Measurements from ENCODE around the gene ATP1A4. TPM values are rescaled to one million over a fixed set of nuclear protein-coding genes. Genes with fewer than 3 reads are reported as not detected.
A peak's percentile ranks its signal among the peaks of the same experiment; 100 is the strongest.

The ATP1A4 gene
- polyA plus RNA-seq, 1 donor, result 0.27 TPM

DNA sequence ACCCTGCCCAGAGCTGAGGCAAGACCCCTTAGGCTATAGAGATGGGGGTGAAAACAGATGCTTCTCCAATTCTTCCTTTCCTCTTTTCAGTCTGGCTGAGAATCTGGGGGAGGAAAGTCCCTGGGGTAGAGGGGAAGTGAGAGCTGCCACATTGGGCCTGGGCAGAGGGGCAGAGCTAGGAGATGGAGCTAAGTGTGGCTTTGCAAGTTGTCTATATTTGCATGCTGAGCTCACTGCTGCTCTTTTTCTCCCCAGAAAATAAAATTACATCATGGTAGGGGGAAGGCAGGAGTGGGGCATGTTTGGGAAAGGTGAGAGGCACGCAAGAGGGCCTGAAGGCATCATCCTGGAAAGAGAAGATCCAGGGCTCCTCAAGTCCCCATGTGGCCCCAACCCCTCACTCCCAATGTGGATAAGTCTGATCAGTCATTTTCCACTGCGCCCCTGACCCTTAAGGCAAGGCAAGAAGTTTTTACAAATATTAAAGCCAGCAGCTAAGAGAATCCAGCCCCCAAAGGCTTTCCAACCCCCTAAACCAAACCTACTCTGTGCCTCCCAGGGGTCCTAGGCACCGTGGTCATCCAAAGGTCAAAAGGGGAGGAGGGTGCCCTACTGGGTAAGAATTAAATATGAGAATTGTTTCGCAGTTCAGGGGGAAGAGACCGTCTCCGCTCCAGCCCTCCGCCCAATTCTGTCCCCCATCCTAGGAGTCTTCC is 53.3 kb downstream of the ATP1A4 start:
- Histone ChIP-seq H3K36me3 (ENCODE audit: control insufficient read depth, insufficient read depth, low read length) (peaks cover 22% of the 10 kb centered on the region), H3K27ac (ENCODE audit: low read length) (no peak overlapping the region), H3K4me3 (ENCODE audit: low read length) (no peak overlapping the region), H3K27me3 (ENCODE audit: control insufficient read depth, insufficient read depth, low read length) (no peaks in the 10 kb centered on the region), H3K4me1 (ENCODE audit: control insufficient read depth, insufficient read depth, low read length) (peaks cover 13% of the 10 kb centered on the region), H3K9me3 (ENCODE audit: control insufficient read depth, low read depth, low read length) (no peaks in the 10 kb centered on the region)
- no CpG with 5 or more reads among the region's 7 CpGs for WGBS (ENCODE audit: insufficient coverage, low lambda C conversion rate)
- DNase-seq, result no peak

DNA sequence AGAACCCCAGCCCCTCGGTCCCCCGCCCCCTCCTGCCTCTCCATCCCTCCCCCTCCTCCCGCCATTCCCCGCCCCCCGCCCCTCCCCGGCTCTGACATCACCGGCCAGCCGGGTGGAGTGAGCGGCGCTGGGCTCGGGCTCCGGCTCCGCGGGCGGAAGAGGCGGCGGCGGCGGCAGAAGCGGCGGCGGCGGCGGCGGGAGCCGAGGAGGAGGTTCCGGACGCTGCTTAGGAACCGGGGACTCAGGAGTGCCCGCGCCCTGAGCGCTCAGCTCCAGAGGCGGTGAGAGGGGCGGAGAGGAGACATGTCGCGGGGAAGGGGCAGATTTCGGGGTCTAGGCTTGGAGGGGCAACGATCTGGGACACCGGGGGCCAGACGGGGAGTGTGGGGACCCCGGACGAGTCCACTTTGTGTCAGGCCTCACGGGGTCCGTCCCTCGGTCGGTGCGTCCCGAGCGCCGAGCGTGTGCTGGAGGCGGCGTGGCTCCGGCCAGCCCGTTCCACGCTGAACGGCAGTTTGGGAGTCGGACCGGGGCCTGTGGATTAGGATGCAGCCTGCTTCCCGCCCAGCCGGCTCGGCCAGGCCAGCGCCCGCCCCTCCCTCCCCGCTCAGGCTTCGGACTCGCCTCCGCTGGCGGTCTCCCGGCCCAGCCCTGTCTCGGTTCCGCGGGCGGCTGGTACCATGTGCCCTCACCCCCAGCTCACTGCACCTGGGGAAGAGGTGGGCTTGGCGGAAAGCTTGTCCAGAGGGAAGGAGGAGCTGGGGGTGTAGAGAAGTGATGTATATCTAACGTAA is 54.0 kb downstream of the ATP1A4 start, which contains the start of gene PEA15:
Gene PEA15 (plus strand): TSS at position 143 of the 794 bp plus-strand sequence. CDS start 6,161 bp downstream, outside the sequence.
- Histone ChIP-seq H3K9me3 (ENCODE audit: control insufficient read depth, low read depth, low read length) (no peaks in the 10 kb centered on the region), H3K27ac (ENCODE audit: low read length) (peak within 1 kb of the TSS; percentile 75), H3K4me3 (ENCODE audit: low read length) (peak within 1 kb of the TSS; percentile 98), H3K36me3 (ENCODE audit: control insufficient read depth, insufficient read depth, low read length) (peaks cover 29% of the 10 kb centered on the region), H3K4me1 (ENCODE audit: control insufficient read depth, insufficient read depth, low read length) (peaks cover 13% of the 10 kb centered on the region), H3K27me3 (ENCODE audit: control insufficient read depth, insufficient read depth, low read length) (no peaks in the 10 kb centered on the region)
- WGBS (ENCODE audit: insufficient coverage, low lambda C conversion rate), result no CpG with 5 or more reads among the region's 76 CpGs
- peak in 1 of 2 donors; percentile 74 for DNase-seq

DNA sequence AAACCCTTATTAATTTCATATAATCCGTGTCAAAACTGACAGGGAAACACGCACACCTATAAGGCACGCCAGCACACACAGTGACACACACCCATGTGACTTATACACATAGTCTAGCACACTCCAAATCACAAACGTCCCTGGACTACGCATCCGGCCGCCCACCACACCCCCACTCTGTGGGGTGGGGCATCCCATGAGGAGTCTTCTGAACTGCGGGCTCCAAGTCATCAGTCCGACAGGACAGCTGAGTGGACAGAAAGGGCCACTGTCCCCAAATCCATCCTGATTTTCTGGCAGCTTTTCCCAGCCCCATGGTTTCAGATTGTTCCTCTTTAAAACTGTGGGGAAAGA is 54.6 kb downstream of the ATP1A4 start:
- no CpG with 5 or more reads among the region's 9 CpGs for WGBS (ENCODE audit: insufficient coverage, low lambda C conversion rate)

DNA sequence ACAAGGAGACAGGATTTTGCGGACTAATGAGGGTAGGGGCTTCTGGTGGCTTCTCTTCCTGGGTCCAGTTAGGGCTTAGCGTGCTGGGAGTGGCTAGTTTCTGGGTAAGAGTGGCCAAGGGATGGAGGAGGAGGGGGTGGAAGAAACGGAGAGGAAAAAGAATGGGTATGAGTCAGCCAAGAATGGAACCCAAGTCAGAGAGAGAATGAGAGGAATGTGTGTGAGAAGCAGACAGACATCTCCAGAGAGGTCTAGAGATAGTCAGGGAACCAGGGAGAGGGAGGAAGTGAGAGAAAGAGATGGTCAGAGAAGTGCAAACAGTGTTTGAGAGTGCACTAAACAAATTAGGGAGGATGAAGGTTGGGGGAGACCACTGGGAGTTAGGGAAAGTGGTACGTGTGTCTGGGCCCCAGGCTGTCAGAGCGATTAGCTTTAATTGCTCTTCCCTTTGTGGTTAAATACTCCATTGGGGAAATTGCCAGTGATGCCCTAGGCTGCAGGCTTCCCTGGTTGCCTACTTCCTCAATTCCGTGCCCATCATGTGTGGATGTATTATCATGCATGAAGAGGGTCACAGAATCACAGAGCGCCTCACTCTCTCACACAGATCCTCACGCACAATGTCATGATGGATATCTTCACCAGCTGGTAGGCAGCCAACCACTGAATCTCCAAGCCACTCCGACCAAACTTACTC is 55.2 kb downstream of the ATP1A4 start:
- Histone ChIP-seq H3K27me3 (ENCODE audit: control insufficient read depth, insufficient read depth, low read length) (no peaks in the 10 kb centered on the region), H3K9me3 (ENCODE audit: control insufficient read depth, low read depth, low read length) (no peaks in the 10 kb centered on the region), H3K4me3 (ENCODE audit: low read length) (peak overlapping the region; percentile 98), H3K4me1 (ENCODE audit: control insufficient read depth, insufficient read depth, low read length) (peaks cover 13% of the 10 kb centered on the region), H3K36me3 (ENCODE audit: control insufficient read depth, insufficient read depth, low read length) (peaks cover 39% of the 10 kb centered on the region), H3K27ac (ENCODE audit: low read length) (peak overlapping the region; percentile 75)
- WGBS (ENCODE audit: insufficient coverage, low lambda C conversion rate), result 51% methylated on average over 2 of the region's 9 CpGs
- DNase-seq, result no peak

More for the DNA sequence above, 54.6 kb downstream of the ATP1A4 start:
- peak in 1 of 2 donors; percentile 54 for DNase-seq
- Histone ChIP-seq H3K36me3 (ENCODE audit: control insufficient read depth, insufficient read depth, low read length) (peaks cover 34% of the 10 kb centered on the region), H3K27ac (ENCODE audit: low read length) (peak overlapping the region; percentile 75), H3K27me3 (ENCODE audit: control insufficient read depth, insufficient read depth, low read length) (no peaks in the 10 kb centered on the region), H3K9me3 (ENCODE audit: control insufficient read depth, low read depth, low read length) (no peaks in the 10 kb centered on the region), H3K4me3 (ENCODE audit: low read length) (peak overlapping the region; percentile 98), H3K4me1 (ENCODE audit: control insufficient read depth, insufficient read depth, low read length) (peaks cover 13% of the 10 kb centered on the region)

DNA sequence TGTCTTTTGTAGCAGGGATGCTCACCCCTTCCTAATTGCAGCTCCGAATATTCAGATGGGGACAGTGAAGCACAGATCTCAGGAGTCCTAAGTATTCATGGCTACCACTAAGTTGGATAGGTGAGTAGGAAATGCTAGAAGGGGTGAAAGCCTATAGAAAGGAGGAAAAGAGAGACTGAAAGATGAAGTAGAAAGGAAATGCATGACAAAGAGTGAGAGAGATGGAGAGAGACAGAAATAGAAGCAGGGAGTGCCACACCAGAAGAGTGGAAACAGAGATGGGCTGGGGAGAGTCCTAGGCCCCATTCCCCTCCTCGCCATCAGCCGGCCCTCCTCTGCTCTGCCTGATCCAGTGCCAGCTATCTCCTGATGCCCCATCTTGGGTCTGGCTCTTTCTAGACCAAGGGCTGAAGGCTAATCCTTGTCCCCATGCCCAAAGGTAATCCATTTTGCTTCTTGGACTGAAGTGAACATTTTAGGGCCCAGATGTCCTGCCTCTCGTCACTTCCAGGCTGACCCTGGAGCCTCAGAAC is 55.8 kb downstream of the ATP1A4 start:
- Histone ChIP-seq H3K36me3 (ENCODE audit: control insufficient read depth, insufficient read depth, low read length) (peaks cover 42% of the 10 kb centered on the region), H3K4me1 (ENCODE audit: control insufficient read depth, insufficient read depth, low read length) (peaks cover 13% of the 10 kb centered on the region), H3K4me3 (ENCODE audit: low read length) (no peak overlapping the region), H3K27me3 (ENCODE audit: control insufficient read depth, insufficient read depth, low read length) (no peaks in the 10 kb centered on the region), H3K9me3 (ENCODE audit: control insufficient read depth, low read depth, low read length) (no peaks in the 10 kb centered on the region), H3K27ac (ENCODE audit: low read length) (no peak overlapping the region)
- no CpG with 5 or more reads among the region's 4 CpGs for WGBS (ENCODE audit: insufficient coverage, low lambda C conversion rate)
- no peak for DNase-seq

DNA sequence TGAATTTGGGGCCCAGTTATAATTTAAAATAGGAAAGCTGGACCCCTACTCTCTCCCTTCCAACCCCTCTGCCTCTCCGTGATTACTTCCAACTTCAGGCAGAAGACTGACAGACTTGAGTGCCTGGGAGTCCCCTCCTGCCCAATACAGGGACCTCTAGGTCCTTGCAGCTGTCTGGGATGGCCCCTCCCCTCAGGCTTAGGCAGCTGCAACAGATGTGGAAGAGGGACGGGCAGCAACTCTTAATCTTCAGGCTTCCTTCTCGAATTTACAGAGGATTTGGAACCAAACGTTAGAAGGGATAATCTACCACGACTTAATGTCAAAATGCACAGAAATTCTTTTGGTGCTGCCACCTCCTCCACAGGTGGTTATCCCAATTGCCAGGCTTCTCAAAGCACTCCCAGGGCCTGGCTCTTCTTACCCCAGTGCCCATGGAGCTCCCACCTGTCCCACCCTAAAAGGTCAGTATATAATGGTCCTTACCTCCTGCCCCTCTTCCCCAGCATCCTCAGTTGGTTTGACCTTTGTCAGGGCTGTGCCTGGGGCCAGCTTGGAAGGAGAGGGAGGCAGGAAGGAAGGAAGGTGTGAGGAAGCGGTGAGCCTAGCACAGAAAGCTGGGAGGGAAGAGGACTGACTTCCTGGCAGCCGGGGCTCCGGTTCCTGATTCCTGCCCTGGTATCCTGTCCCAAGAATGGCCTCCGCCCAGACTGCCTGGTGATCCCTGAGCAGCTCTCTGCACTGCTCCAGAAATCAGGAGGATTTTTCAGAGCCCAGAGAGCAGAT is 56.6 kb downstream of the ATP1A4 start:
- peaks cover 13% of the 10 kb centered on the region for H3K4me1 ChIP-seq (ENCODE audit: control insufficient read depth, insufficient read depth, low read length)

DNA sequence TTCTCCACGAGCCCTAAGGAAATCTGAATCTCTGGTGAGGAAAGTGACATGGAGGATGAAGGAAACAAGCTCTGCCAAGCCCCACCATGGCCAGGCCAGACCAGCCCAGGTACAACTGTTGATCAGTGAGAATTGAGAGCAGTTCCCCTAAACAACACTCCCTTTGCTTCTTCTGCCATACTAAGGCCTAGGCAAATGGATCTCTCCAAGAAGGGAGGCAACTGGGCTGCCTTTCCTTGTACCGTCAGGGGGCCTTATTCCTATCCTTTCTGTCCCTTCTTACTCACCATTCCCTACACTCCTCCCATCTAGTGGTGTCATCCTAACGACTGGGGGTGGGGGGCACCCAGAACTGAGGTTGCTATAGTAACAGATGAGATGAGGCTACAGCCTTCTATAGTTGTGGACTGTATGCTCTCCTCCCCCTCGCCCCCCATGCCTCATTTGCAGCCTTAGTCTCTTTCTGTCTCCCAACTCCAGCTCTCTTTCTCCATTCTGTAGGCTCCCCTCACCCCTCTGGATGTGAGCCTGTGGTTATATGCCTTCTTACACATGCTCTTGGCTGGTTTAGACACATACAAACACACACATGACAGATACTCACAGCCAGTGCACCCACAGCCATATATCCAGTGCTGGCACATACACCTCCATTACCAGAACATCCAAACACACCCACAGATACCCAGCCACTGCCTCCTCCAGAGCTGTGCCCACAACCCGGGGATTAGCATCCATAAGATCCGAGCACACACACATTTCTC is 57.3 kb downstream of the ATP1A4 start:
- Histone ChIP-seq H3K9me3 (ENCODE audit: control insufficient read depth, low read depth, low read length) (no peaks in the 10 kb centered on the region), H3K4me3 (ENCODE audit: low read length) (no peak overlapping the region), H3K27me3 (ENCODE audit: control insufficient read depth, insufficient read depth, low read length) (no peaks in the 10 kb centered on the region), H3K36me3 (ENCODE audit: control insufficient read depth, insufficient read depth, low read length) (peaks cover 58% of the 10 kb centered on the region), H3K27ac (ENCODE audit: low read length) (no peak overlapping the region), H3K4me1 (ENCODE audit: control insufficient read depth, insufficient read depth, low read length) (peaks cover 13% of the 10 kb centered on the region)
- DNase-seq, result no peak
- no CpG with 5 or more reads among the region's 6 CpGs for WGBS (ENCODE audit: insufficient coverage, low lambda C conversion rate)

More for the DNA sequence above, 56.6 kb downstream of the ATP1A4 start:
- Histone ChIP-seq H3K27ac (ENCODE audit: low read length) (no peak overlapping the region), H3K4me3 (ENCODE audit: low read length) (no peak overlapping the region), H3K9me3 (ENCODE audit: control insufficient read depth, low read depth, low read length) (no peaks in the 10 kb centered on the region), H3K36me3 (ENCODE audit: control insufficient read depth, insufficient read depth, low read length) (peaks cover 50% of the 10 kb centered on the region), H3K27me3 (ENCODE audit: control insufficient read depth, insufficient read depth, low read length) (no peaks in the 10 kb centered on the region)
- no peak for DNase-seq
- WGBS (ENCODE audit: insufficient coverage, low lambda C conversion rate), result no CpG with 5 or more reads among the region's 9 CpGs

DNA sequence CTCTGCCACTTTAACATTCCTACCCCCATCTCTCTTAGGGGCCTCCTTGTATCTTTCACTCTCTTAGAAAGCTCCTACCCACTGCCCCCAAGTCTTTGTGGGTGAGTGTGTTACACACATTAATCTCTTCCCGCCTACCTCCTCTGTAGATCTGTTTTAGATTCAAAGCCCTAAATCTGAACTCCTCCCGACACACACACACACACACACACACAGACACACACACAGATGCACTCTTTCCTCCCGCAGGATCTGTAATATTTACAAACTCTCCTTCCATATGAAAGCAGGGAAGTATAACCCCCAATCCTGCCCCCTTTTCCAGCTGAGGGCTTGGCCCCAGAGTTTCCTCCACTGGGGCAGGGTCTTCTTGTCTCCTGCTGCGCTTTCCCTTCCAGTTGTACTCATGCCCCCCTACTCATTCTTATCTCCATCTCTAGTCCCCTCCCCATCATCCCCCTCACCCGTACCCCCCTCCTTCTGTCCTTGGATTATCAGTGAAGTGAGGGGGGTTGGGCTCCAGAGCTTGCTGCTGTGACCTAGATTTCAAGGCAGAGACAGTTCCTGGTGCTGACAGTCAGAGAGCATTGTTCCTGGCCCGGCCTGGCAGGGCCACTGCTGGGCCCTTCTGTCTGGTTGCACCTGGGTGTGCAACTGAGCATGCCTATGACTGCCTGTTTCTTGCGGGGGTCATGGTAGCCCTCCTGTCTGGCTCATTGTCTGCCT is 58.1 kb downstream of the ATP1A4 start:
- H3K36me3 ChIP-seq (ENCODE audit: control insufficient read depth, insufficient read depth, low read length), result peaks cover 65% of the 10 kb centered on the region
- DNase-seq, result no peak
- no peak overlapping the region for H3K4me3 ChIP-seq (ENCODE audit: low read length)
- H3K27me3 ChIP-seq (ENCODE audit: control insufficient read depth, insufficient read depth, low read length), result no peaks in the 10 kb centered on the region
- H3K4me1 ChIP-seq (ENCODE audit: control insufficient read depth, insufficient read depth, low read length), result peaks cover 13% of the 10 kb centered on the region
- no peaks in the 10 kb centered on the region for H3K9me3 ChIP-seq (ENCODE audit: control insufficient read depth, low read depth, low read length)
- 100% methylated on average over 1 of the region's 7 CpGs for WGBS (ENCODE audit: insufficient coverage, low lambda C conversion rate)
- no peak overlapping the region for H3K27ac ChIP-seq (ENCODE audit: low read length)

DNA sequence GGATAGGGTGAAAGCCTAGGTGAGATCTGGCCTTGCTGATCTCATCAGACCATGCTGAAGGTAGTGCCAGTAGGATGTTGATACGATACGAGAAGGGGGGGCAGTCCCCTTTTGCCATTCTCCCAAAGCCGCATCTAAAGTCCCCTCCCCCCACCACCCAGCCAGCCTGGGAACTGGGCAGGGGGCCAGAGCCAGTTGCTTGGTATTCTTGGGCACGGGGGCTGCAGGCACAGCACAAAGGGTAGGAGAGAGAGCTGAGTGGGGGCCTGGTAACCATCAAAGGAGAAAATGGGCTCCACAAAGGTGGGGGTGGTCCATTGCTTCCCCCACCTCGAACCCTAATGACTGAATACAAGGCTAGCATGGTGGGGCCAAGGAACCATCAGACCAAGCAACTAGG is 59.2 kb downstream of the ATP1A4 start:
- Histone ChIP-seq H3K9me3 (ENCODE audit: control insufficient read depth, low read depth, low read length) (no peaks in the 10 kb centered on the region), H3K27ac (ENCODE audit: low read length) (no peak overlapping the region), H3K4me3 (ENCODE audit: low read length) (no peak overlapping the region), H3K27me3 (ENCODE audit: control insufficient read depth, insufficient read depth, low read length) (no peaks in the 10 kb centered on the region), H3K4me1 (ENCODE audit: control insufficient read depth, insufficient read depth, low read length) (peaks cover 9% of the 10 kb centered on the region), H3K36me3 (ENCODE audit: control insufficient read depth, insufficient read depth, low read length) (peaks cover 76% of the 10 kb centered on the region)
- no peak for DNase-seq
- WGBS (ENCODE audit: insufficient coverage, low lambda C conversion rate), result no CpG with 5 or more reads among the region's 5 CpGs

Measured in large intestine (tissue), 3 donors.